ENCODE measurements around the gene DNAJC5.
"Not testable (repeated sequence)": the region's sequence is repeated elsewhere in the genome, so short reads cannot be mapped to it uniquely, and the experiment has no call there.

Gene DNAJC5

DNA sequence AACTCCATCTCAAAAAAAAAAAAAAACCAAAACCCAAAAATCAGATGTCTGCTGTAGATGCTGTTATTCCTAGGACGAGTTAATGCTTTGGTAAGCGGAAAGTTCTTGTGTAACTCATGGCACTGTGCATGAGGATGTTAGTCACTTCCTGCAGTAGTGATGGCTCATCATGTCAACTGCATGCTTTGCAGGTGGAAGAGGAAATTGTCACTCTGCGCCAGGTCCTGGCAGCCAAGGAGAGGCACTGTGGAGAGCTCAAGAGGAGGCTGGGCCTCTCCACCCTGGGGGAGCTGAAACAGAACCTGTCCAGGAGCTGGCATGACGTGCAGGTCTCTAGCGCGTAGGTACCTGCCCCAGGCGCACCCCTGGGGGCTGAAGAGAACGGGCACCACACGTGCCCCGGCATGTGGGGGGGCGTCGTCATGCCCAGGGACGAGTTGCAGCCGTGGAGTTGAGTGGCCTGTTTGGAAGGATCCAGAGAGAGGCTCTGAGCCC, 21.4 kb upstream of the DNAJC5 start:
- Histone ChIP-seq H3K4me3 (peak overlapping the region; percentile 29; the same call in 1 of the 2 replicates), H3K4me2 (peak overlapping the region; percentile 92), H3K9me3 (peaks cover 5% of the 10 kb centered on the region; the same call in 1 of the 2 replicates), H3K4me1 (peaks cover 66% of the 10 kb centered on the region), H4K20me1 (peaks cover 27% of the 10 kb centered on the region), H3K9ac (0 out of 2 replicates have a peak overlapping the region, but pooled peaks have one; percentile 26), H3K27ac (peak overlapping the region; percentile 66), H3K27me3 (no peaks in the 10 kb centered on the region), H3K36me3 (peaks cover 71% of the 10 kb centered on the region)
- no peak for TF ChIP-seq Cebpa-rat (IDR thresholded peaks at IDR 0.05)

DNA sequence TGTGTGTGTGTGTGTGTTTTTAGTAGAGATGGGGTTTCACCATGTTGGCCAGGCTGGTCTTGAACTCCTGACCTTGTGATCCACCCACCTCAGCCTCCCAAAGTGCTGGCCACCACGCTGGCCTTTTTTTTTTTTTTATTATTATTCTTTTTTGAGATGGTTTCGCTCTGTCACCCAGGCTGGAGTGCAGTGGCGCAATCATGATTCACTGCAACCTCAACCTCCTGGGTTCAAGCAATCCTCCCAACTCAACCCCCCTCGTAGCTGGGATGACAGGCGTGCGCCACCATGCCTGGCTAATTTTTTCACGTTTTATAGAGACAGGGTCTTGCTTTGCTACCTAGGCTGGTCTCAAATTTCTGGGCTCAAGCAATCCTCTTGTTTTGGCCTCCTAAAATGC, 20.7 kb upstream of the DNAJC5 start:
- TF ChIP-seq Cebpa-rat (IDR thresholded peaks at IDR 0.05) = peak; percentile 22; the same call in 1 of the 2 replicates
- H3K4me2 ChIP-seq = peak overlapping the region; percentile 92
- peaks cover 27% of the 10 kb centered on the region for H4K20me1 ChIP-seq
- H3K9me3 ChIP-seq, H3K9ac ChIP-seq, H3K27me3 ChIP-seq, H3K4me3 ChIP-seq: not testable (repeated sequence)
- peaks cover 64% of the 10 kb centered on the region for H3K36me3 ChIP-seq
- H3K4me1 ChIP-seq = peaks cover 73% of the 10 kb centered on the region
- H3K27ac ChIP-seq = peak overlapping the region; percentile 85

DNA sequence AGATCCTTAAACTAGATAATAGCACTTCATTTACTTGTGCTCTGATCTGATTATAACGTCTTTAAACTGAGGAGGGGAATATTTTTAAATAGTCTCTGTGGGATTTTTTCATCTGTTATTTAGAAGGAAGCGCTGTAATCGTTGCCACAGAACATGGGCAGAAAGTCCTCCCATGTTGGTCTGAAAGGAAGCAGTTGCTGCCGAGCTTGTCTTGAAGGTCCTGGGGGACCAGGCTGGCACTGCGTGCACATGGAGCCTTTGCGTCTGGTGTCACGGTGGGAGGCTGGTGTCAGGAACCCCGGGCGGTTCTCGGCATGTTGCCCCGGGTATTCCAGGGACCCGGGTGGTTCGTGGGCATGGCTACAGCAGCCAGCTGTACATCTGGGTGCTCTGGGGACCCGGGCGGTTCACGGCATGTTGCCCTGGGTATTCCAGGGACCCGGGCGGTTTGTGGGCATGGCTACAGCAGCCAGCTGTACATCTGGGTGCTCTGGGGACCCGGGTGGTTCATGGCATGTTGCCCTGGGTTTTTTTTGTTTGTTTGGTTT, 18.4 kb upstream of the DNAJC5 start:
- H3K36me3 ChIP-seq = peaks cover 54% of the 10 kb centered on the region
- H3K4me3 ChIP-seq = peak overlapping the region; percentile 48
- peak overlapping the region; percentile 94 for H3K27ac ChIP-seq
- H3K9me3 ChIP-seq = peaks cover 5% of the 10 kb centered on the region; the same call in 1 of the 2 replicates
- TF ChIP-seq Cebpa-rat (IDR thresholded peaks at IDR 0.05) = peak; percentile 36; the same call in 1 of the 2 replicates
- H3K9ac ChIP-seq = peak overlapping the region; percentile 72; the same call in 1 of the 2 replicates
- H4K20me1 ChIP-seq = peaks cover 35% of the 10 kb centered on the region
- peak overlapping the region; percentile 92 for H3K4me2 ChIP-seq
- H3K4me1 ChIP-seq = peaks cover 82% of the 10 kb centered on the region
- no peaks in the 10 kb centered on the region for H3K27me3 ChIP-seq

DNA sequence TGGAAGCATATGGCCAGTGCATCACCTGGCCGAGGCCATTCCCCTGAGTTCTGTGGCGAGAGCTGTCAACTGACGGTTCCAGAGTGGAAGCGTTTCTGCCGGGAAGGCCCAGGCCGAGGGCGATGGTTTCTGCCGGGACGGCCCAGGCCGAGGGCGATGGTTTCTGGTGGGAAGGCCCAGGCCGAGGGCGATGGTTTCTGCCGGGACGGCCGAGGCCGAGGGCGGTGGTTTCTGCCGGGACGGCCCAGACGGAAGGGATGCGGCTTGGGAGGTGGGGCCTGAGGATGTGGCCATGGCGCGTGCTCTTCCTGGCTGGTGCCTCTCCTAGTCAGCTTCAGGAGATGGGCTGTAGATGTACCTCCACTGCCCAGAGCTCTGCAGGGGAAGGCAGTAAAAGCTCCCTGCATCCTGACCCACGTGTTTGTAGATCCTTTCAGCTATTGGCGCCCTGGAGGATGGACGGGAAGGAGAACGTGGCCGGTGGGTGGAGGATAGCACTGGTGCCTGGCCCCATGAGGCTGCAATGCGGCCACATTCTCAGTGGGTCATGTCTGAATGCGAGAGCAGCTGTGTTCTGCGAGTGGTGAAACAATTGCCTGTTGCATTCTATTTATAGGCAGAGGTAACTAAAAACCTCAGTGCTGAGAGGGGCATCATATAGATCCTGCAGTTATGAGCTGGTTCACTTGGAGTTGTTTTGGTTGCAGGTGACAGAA, 17.0 kb upstream of the DNAJC5 start:
- Histone ChIP-seq H3K9me3 (peaks cover 5% of the 10 kb centered on the region; the same call in 1 of the 2 replicates), H4K20me1 (peaks cover 48% of the 10 kb centered on the region), H3K4me1 (peaks cover 72% of the 10 kb centered on the region), H3K4me2 (peak overlapping the region; percentile 95), H3K27me3 (no peaks in the 10 kb centered on the region), H3K4me3 (peak overlapping the region; percentile 57), H3K9ac (peak overlapping the region; percentile 70), H3K36me3 (peaks cover 54% of the 10 kb centered on the region), H3K27ac (peak overlapping the region; percentile 94)
- TF ChIP-seq Cebpa-rat (IDR thresholded peaks at IDR 0.05) = no peak; the same call in 1 of the 2 replicates

DNA sequence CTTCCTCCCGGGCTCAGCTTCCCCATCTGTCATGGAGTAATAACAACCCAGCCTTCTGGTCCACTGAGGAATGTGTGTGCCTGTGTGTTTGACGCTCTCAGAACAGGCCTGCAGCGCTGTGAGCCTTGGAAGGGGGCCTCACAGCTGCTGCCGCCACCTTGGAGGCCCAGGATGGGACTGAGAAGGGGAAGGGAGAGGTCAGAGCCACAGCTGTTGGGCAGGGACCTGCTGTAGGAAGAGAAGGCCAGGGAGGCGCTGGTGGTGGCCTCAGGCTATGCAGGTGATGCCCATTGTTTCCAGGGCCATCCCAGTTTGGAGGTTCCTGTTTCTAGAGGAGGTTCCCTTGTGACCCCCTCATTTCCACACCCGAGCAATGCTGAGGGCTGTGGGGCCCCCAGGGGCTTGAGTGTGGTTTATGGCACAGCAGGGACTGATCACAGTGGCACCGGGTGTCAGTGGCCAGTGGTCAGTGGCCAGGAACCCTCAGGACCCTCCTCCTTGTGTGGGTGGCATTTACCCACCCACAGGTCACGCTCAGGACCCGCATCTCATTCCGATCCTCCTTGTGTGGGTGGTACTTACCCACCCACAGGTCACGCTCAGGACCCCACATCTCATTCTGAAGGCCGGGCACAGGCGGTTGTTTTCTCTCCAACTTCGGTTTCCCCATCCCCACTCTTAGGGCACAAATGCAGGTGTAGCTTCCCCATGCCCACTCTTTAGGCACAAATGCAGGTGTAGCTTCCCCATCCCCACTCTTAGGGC, 15.8 kb upstream of the DNAJC5 start:
- Histone ChIP-seq H4K20me1 (peaks cover 59% of the 10 kb centered on the region), H3K9me3 (peaks cover 5% of the 10 kb centered on the region; the same call in 1 of the 2 replicates), H3K4me2 (peak overlapping the region; percentile 95), H3K9ac (peak overlapping the region; percentile 70), H3K27ac (peak overlapping the region; percentile 94), H3K36me3 (peaks cover 54% of the 10 kb centered on the region), H3K4me3 (peak overlapping the region; percentile 57), H3K4me1 (peaks cover 65% of the 10 kb centered on the region), H3K27me3 (no peaks in the 10 kb centered on the region)
- TF ChIP-seq Cebpa-rat (IDR thresholded peaks at IDR 0.05) = no peak

DNA sequence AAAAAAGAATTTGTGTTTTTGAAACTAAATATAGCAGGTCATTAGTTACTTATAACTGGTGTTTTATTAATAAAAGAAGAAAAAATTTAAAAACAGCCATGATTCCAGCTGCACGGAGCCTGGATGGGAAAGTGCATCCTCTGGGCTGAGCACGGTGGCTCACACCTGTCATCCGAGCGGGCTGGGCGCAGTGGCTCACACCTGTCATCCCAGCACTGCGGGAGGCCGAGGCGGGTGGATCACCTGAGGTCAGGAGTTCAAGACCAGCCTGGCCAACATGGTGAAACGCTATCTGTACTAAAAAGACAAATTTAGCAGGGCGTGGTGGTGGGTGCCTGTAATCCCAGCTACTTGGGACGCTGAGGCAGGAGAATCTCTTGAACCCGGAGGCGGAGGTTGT, 14.0 kb upstream of the DNAJC5 start:
- peaks cover 56% of the 10 kb centered on the region for H3K36me3 ChIP-seq
- H3K27me3 ChIP-seq, H3K9me3 ChIP-seq, H3K9ac ChIP-seq, H3K4me3 ChIP-seq, H3K27ac ChIP-seq, H3K4me2 ChIP-seq: not testable (repeated sequence)
- H4K20me1 ChIP-seq = peaks cover 77% of the 10 kb centered on the region
- H3K4me1 ChIP-seq = peaks cover 64% of the 10 kb centered on the region

DNA sequence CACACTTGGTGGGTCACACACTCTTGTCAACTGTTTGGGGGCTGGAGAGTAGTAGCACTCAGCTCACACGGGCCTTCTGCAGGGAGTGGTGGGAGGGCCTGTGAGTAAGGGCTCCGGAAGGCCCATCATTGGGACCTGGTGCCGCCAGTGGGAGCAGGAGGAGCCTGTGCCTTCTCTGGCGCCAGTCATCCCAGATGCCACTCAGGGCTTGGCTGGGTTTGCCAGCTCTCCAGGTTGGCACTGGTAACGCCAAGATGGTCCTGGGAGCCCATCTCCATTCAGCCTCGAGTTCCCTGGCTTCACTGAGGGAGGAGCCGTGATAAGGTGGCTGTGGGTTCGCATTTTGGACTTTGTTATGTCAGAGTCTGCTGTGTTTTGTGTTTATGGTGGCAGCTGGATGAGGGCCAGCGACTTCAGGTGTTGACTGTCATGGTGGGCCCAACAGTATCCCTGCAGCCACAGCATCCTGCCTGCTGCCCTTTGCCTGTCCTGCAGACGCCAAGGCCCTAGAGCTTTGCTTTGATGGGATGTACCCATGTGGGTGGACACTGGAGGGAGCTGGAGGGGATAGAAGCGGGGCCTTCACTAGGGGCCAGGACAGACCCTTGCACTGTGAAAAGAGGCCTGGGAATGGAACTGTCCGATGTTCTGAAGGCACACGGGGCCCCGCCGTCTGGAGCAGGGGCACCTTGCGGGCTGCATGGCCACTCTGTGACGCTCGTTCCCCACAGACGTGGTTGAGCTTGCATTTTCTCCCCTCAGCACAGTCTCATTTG, 13.3 kb upstream of the DNAJC5 start:
- peaks cover 64% of the 10 kb centered on the region for H3K36me3 ChIP-seq
- no peak for TF ChIP-seq Cebpa-rat (IDR thresholded peaks at IDR 0.05)
- H3K9ac ChIP-seq = no peak overlapping the region
- no peak overlapping the region for H3K27ac ChIP-seq
- peaks cover 63% of the 10 kb centered on the region for H3K4me1 ChIP-seq
- H3K27me3 ChIP-seq = no peaks in the 10 kb centered on the region
- no peak overlapping the region for H3K4me3 ChIP-seq
- H3K4me2 ChIP-seq = no peak overlapping the region
- peaks cover 83% of the 10 kb centered on the region for H4K20me1 ChIP-seq
- peaks cover 5% of the 10 kb centered on the region; the same call in 1 of the 2 replicates for H3K9me3 ChIP-seq

DNA sequence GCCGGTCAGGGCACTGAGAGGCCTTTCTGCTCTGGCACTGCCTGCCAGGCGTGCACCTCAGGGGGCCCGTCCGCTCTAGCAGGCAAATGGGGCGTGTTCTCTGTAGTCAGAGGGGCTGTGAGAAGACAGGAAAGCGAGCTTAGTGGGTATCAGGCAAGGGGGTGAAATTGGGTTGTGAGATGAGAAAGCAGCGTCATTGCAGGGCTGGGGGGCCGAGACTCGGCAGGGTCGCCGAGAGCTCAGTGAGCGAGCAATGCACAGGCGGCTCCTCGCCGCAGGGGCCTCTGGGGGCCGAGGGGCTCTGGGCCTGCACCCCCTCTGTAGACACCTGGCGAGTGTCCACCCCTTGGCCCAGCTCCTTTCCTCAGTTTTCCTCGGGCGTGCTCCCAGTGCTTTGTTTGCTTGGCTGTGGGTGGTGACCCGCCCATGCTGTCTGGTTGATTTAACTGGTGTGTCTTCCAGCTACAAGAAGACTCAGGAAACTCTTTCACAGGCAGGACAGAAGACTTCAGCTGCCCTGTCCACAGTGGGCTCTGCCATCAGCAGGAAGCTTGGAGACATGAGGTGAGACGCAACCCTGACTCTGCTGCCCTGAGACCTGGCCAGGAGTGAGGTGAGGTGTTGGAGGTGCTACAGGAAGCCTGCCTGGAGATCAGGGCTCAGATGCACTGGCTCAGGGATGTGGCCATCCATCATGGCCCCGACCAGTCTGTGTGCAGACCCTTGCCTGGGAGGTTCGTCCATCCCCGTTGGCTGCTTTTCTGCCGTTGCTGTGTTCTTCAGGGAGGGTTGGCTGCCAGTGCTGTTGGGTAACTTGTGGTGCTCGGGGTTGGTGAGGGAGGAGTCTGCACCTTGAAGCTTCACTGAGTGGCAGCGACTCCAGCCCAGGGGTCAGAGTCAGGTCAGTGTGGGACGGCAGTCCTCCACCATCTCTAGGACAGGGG, 12.4 kb upstream of the DNAJC5 start:
- H3K4me3 ChIP-seq = no peak overlapping the region
- no peak overlapping the region for H3K9ac ChIP-seq
- H3K9me3 ChIP-seq = no peaks in the 10 kb centered on the region
- peaks cover 57% of the 10 kb centered on the region for H3K4me1 ChIP-seq
- H3K27me3 ChIP-seq = no peaks in the 10 kb centered on the region
- no peak for TF ChIP-seq Cebpa-rat (IDR thresholded peaks at IDR 0.05)
- no peak overlapping the region for H3K27ac ChIP-seq
- peaks cover 73% of the 10 kb centered on the region for H3K36me3 ChIP-seq
- no peak overlapping the region for H3K4me2 ChIP-seq
- peaks cover 89% of the 10 kb centered on the region for H4K20me1 ChIP-seq
